Stimulated activated CD8-positive, alpha-beta memory T cell treated with anti-CD3 and anti-CD28 coated beads, Interleukin-15, amount 100 ng/mL, for 24 hours (primary cell): ENCODE measurements around the gene KRTAP19-1.
"Not testable (repeated sequence)": the region's sequence is repeated elsewhere in the genome, so short reads cannot be mapped to it uniquely, and the experiment has no call there.

ENCODE experiments used
- DNase-seq: peaks from one replicate; pipeline ENCODE4 v3.0.0-alpha.2; 2020; ENCODE audit warnings: low read depth

The KRTAP19-1 gene

GRCh38 chr21:30480145-30480544, at the start of gene KRTAP19-1:
Gene KRTAP19-1, minus strand, starts transcription at chr21:30480367. Its CDS starts 50 bp downstream, at chr21:30480317.
- DNase-seq: no peak

- no peak for DNase-seq
Observed at GRCh38 chr21:30518876-30519275, 38.7 kb upstream of the KRTAP19-1 start.

- DNase-seq: no peak
Observed at GRCh38 chr21:30515681-30516080, 35.5 kb upstream of the KRTAP19-1 start.

GRCh38 chr21:30505621-30506205, 25.5 kb upstream of the KRTAP19-1 start:
- DNase-seq: not testable (repeated sequence)

GRCh38 chr21:30502041-30502440, 21.9 kb upstream of the KRTAP19-1 start, which contains the start of gene KRTAP19-5:
Gene KRTAP19-5, minus strand, starts transcription at chr21:30502141. Its CDS starts 51 bp downstream, at chr21:30502090.
- no peak for DNase-seq

GRCh38 chr21:30497065-30497464, 16.9 kb upstream of the KRTAP19-1 start, which contains the start of gene KRTAP19-4:
Gene KRTAP19-4, minus strand, starts transcription at chr21:30497165. Its CDS starts 55 bp downstream, at chr21:30497110.
- no peak for DNase-seq

GRCh38 chr21:30491963-30492428, 11.8 kb upstream of the KRTAP19-1 start, which contains the start of gene KRTAP19-3:
Gene KRTAP19-3, minus strand, starts transcription at chr21:30492013. Its CDS starts 56 bp downstream, at chr21:30491957.
- no peak for DNase-seq

- DNase-seq: no peak
Observed at GRCh38 chr21:30487336-30487735, 7.2 kb upstream of the KRTAP19-1 start, which contains the start of gene KRTAP19-2. Gene KRTAP19-2, minus strand, starts transcription at chr21:30487436. Its CDS starts 88 bp downstream, at chr21:30487348.

- DNase-seq: no peak
Observed at GRCh38 chr21:30486180-30486579, 6.0 kb upstream of the KRTAP19-1 start.

GRCh38 chr21:30482130-30482529, 2.0 kb upstream of the KRTAP19-1 start:
- no peak for DNase-seq

- DNase-seq: no peak
Observed at GRCh38 chr21:30479259-30479658, 908 bp downstream of the KRTAP19-1 start.

GRCh38 chr21:30478004-30478403, 2.2 kb downstream of the KRTAP19-1 start:
- DNase-seq: no peak

- no peak for DNase-seq
Observed at GRCh38 chr21:30468900-30469714, 11.1 kb downstream of the KRTAP19-1 start.

- no peak for DNase-seq
Observed at GRCh38 chr21:30463713-30464112, 16.5 kb downstream of the KRTAP19-1 start.

- no peak for DNase-seq
Observed at GRCh38 chr21:30448514-30448913, 31.7 kb downstream of the KRTAP19-1 start.

- DNase-seq: no peak
Observed at GRCh38 chr21:30447056-30447455, 33.1 kb downstream of the KRTAP19-1 start.

GRCh38 chr21:30444204-30444603, 36.0 kb downstream of the KRTAP19-1 start:
- DNase-seq: no peak

- DNase-seq: no peak
Observed at GRCh38 chr21:30443226-30443625, 36.9 kb downstream of the KRTAP19-1 start.

- no peak for DNase-seq
Observed at GRCh38 chr21:30439975-30440374, 40.2 kb downstream of the KRTAP19-1 start, which contains the start of gene KRTAP15-1. Gene KRTAP15-1, plus strand, starts transcription at chr21:30440275. Its CDS starts 53 bp downstream, at chr21:30440328.

GRCh38 chr21:30437010-30437565, 43.1 kb downstream of the KRTAP19-1 start:
- DNase-seq: no peak

GRCh38 chr21:30434033-30434631, 46.0 kb downstream of the KRTAP19-1 start:
- DNase-seq: no peak

GRCh38 chr21:30430170-30430655, 50.0 kb downstream of the KRTAP19-1 start, which contains the start of gene KRTAP13-4:
Gene KRTAP13-4, plus strand, starts transcription at chr21:30430220. Its CDS starts 56 bp downstream, at chr21:30430276.
- DNase-seq: no peak
